HG03159 (cell line): Measurements from ENCODE around the gene DBNL.

Experiments
- ATAC-seq: cut with Tn5 transposase; IDR thresholded peaks from one replicate; pipeline ENCODE4 v1.9.1; 2021; ENCODE audit warnings: mild to moderate bottlenecking, moderate library complexity; ENCODE audit not compliant: unreplicated experiment

Gene DBNL

GRCh38 chr7:44060948-44061644 lies 16.6 kb downstream of the DBNL start:
- no peak for ATAC-seq

GRCh38 chr7:44061645-44062179 lies 17.2 kb downstream of the DBNL start:
- no peak for ATAC-seq

- no peak for ATAC-seq
These were observed 17.8 kb downstream of the DBNL start for GRCh38 chr7:44062180-44062902.

GRCh38 chr7:44062903-44063295 lies 18.4 kb downstream of the DBNL start:
- ATAC-seq = no peak

- ATAC-seq = no peak
These were observed 19.0 kb downstream of the DBNL start for GRCh38 chr7:44063547-44063893.

GRCh38 chr7:44063894-44064651 lies 19.6 kb downstream of the DBNL start:
- ATAC-seq = no peak

- ATAC-seq = no peak
These were observed 20.4 kb downstream of the DBNL start for GRCh38 chr7:44064791-44065430.

GRCh38 chr7:44065431-44066110 lies 21.1 kb downstream of the DBNL start, which contains the start of gene PGAM2:
PGAM2 (minus strand) TSS chr7:44065567; CDS start chr7:44065529, 38 bp downstream.
- no peak for ATAC-seq

GRCh38 chr7:44066111-44066460 lies 21.6 kb downstream of the DBNL start:
- ATAC-seq = no peak

GRCh38 chr7:44066494-44067063 lies 22.1 kb downstream of the DBNL start:
- ATAC-seq = no peak

- ATAC-seq = no peak
These were observed 22.8 kb downstream of the DBNL start for GRCh38 chr7:44067064-44067951.

- ATAC-seq = no peak
These were observed 23.6 kb downstream of the DBNL start for GRCh38 chr7:44068054-44068453.

- ATAC-seq = no peak
These were observed 27.3 kb downstream of the DBNL start for GRCh38 chr7:44071726-44072363.

- ATAC-seq = no peak
These were observed 28.1 kb downstream of the DBNL start for GRCh38 chr7:44072364-44073231.

- ATAC-seq = peak; percentile 54
These were observed 29.3 kb downstream of the DBNL start for GRCh38 chr7:44073664-44074348.

GRCh38 chr7:44074349-44074695 lies 29.8 kb downstream of the DBNL start:
- no peak for ATAC-seq
